ENCODE results near the gene FBLL1.

The FBLL1 gene

GRCh38 chr5:168578538-168579487 lies 49.7 kb downstream of the FBLL1 start, which contains the start of gene PANK3:
Gene PANK3, minus strand, starts transcription at chr5:168579368. Its CDS starts 85 bp downstream, at chr5:168579283.
- H3K4me3 ChIP-seq (ENCODE audit: extremely low read depth, insufficient read depth, low read length, poor library complexity, severe bottlenecking) = peak within 1 kb of the TSS; percentile 86
- H3K36me3 ChIP-seq (ENCODE audit: control insufficient read depth, insufficient read depth, low read length) = peaks cover 37% of the 10 kb centered on the region
- H3K27ac ChIP-seq (ENCODE audit: low read depth, low read length, severe bottlenecking) = peak within 1 kb of the TSS; percentile 90
- 0 to 1% methylated on average over 27 to 46 of the region's 63 CpGs for WGBS, 2 experiments (ENCODE audit: insufficient coverage in 2 of 2)
- peaks cover 8% of the 10 kb centered on the region for H3K9me3 ChIP-seq (ENCODE audit: control insufficient read depth, low read length)
- H3K4me1 ChIP-seq (ENCODE audit: control insufficient read depth, insufficient read depth, low read length, poor library complexity, severe bottlenecking) = peaks cover 15% of the 10 kb centered on the region

DNA sequence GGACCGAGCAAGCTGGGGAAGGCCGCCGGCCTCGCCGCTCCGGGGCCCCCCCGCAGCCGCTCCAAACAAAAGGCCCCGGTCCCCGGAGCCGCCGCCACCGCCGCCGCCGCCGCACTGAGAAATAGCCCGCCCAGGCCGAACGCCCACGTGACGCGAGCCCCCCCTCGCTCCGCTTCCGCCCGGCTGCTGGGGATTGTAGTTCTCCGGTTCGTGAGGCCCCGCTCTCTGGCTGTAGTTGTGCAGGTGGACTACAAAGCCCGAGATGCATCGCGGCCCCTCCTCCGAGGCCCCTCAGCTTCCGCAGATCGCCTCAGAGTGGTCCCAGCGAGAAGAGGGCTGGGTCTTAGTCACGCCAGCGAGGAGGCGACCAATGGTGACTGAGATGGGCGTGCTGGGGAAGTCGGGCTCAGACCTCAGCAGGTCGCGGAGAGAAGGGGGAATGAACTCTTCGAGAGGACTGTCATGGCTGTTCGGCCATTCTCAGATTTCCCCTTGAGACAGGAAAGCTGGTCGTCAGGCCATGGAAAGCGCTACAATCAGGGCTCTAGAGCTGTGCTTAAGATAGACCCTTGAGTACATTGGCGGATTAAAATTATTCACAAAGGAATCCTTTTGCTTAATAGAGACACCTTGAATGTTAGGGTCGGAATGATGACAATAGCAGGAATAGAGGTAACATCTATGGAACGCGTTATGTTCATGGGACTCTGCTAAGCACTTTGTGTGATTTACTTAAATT lies 50.6 kb downstream of the FBLL1 start:
- Histone ChIP-seq H3K27ac (ENCODE audit: low read depth, low read length, severe bottlenecking) (peak overlapping the region; percentile 90), H3K36me3 (ENCODE audit: control insufficient read depth, insufficient read depth, low read length) (peaks cover 31% of the 10 kb centered on the region), H3K4me1 (ENCODE audit: control insufficient read depth, insufficient read depth, low read length, poor library complexity, severe bottlenecking) (peaks cover 15% of the 10 kb centered on the region), H3K4me3 (ENCODE audit: extremely low read depth, insufficient read depth, low read length, poor library complexity, severe bottlenecking) (peak overlapping the region; percentile 86), H3K9me3 (ENCODE audit: control insufficient read depth, low read length) (peaks cover 8% of the 10 kb centered on the region)
- WGBS, 2 experiments (ENCODE audit: insufficient coverage in 2 of 2) = 3 to 5% methylated on average over 39 to 51 of the region's 52 CpGs

DNA sequence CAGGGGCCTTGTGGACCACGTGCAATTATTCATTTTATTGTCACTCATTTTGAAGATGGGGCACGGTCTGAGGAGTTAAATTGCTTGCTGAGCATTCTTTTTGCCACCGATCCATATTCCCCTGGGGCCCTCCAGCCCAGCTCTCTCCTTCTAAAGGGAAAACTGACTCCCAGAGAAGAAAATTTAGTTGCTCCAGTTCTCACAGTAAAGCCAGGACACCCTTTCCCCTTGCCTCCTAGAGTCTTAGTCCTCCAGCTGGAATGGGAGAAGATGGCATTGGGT lies 51.1 kb downstream of the FBLL1 start:
- H3K9me3 ChIP-seq (ENCODE audit: control insufficient read depth, low read length) = peaks cover 3% of the 10 kb centered on the region
- H3K4me3 ChIP-seq (ENCODE audit: extremely low read depth, insufficient read depth, low read length, poor library complexity, severe bottlenecking) = peak overlapping the region; percentile 86
- H3K4me1 ChIP-seq (ENCODE audit: control insufficient read depth, insufficient read depth, low read length, poor library complexity, severe bottlenecking) = peaks cover 14% of the 10 kb centered on the region
- peak overlapping the region; percentile 48 for H3K27ac ChIP-seq (ENCODE audit: low read depth, low read length, severe bottlenecking)
- 42% methylated on average over 2 of the region's 3 CpGs; no CpG with 5 or more reads in 1 of the 2 experiments for WGBS, 2 experiments (ENCODE audit: insufficient coverage in 2 of 2)
- H3K36me3 ChIP-seq (ENCODE audit: control insufficient read depth, insufficient read depth, low read length) = peaks cover 26% of the 10 kb centered on the region

Measured in mesodermal cell (in vitro differentiated cells).